Measurements from ENCODE around the gene MN1.

MN1 gene

DNA sequence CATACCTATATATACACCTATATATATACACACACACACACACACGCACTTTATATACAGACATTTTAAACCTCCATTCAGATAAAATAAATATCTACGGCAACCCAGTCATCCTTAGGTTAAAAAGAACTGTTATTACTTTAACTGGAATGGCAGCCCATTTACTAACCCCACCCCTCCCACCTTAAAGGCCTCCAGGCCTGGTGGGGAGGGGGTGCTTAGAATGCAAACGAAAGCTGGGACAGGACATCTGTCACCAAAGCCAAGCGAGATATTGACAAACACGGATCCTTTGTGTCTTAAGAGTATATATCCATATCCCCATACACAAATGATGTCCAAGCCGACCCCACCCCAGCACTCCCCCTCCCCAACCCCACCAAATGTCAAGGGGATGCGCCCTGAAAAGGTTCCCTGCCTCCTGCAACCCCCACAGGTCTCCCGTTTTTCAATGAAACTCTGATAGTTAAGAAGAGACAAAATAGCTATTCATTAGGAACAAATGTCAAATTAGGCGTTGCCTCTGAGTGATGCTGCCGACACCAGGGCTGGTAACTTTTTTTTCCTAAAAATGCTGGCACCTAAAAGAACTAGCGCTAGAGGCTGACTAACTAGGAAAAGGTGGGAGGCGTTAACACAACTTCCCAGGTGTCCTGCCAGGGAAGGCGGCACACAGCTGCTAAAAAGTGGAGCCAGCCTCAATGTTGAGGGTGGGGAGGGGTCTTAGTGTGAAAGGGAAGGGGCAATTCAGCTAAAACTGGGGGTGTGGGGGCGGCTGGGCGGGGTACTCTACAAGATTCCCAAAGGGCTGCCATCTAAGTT is 5.6 kb downstream of the MN1 start:
- Histone ChIP-seq H3K27me3 (ENCODE audit: control insufficient read depth, insufficient read depth, low read length) (peaks cover 35% of the 10 kb centered on the region), H3K4me3 (ENCODE audit: low read length) (no peak overlapping the region), H3K4me1 (ENCODE audit: control insufficient read depth, insufficient read depth, low read length) (peaks cover 11% of the 10 kb centered on the region), H3K9ac (ENCODE audit: low read length) (no peak overlapping the region), H3K36me3 (ENCODE audit: control insufficient read depth, insufficient read depth, low read length) (no peaks in the 10 kb centered on the region), H3K9me3 (ENCODE audit: control insufficient read depth, low read length) (no peaks in the 10 kb centered on the region)

DNA sequence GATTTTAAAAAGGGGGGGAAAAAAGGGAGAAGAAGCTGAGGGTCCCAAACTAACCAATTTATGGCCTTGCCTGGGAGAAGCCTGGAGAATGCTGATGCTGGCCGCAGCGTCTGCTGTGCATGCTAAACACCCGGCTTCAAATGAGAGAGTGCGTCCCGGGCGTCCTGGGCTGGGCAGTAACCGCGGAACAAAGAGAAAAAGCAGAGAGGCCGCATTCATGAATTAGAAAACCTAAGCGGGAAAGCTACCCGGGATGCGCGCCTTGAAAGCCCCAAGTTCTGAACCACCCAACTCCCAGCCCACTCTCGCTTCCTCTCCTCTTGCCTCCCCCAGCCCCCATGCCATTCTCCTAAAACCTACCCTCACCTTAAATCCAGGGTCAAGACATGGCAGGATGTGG is 6.5 kb downstream of the MN1 start:
- H3K27me3 ChIP-seq (ENCODE audit: control insufficient read depth, insufficient read depth, low read length), result peaks cover 27% of the 10 kb centered on the region
- H3K9ac ChIP-seq (ENCODE audit: low read length), result no peak overlapping the region
- no peaks in the 10 kb centered on the region for H3K9me3 ChIP-seq (ENCODE audit: control insufficient read depth, low read length)
- no peak overlapping the region for H3K4me3 ChIP-seq (ENCODE audit: low read length)
- H3K4me1 ChIP-seq (ENCODE audit: control insufficient read depth, insufficient read depth, low read length), result peaks cover 4% of the 10 kb centered on the region
- no peaks in the 10 kb centered on the region for H3K36me3 ChIP-seq (ENCODE audit: control insufficient read depth, insufficient read depth, low read length)

DNA sequence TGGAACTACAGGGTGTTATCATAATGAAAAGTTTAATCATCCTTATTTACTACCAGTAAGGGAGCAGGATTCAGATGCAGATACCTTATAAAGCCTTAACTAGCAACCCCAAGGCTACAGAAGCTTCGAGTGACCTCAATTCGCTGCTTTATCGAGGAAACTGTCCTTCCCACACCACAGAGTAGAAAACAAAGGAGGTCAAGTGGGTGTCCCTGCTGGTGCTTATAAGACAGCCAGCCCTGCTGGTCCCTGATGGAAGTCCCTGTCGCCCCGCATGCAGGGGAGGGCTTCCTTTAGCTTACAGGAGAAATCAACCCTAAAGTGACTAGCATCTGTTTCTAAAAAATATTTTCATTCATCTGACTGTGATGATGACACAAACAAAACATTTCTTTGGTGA is 7.3 kb downstream of the MN1 start:
- H3K9ac ChIP-seq (ENCODE audit: low read length), result no peak overlapping the region
- no peaks in the 10 kb centered on the region for H3K36me3 ChIP-seq (ENCODE audit: control insufficient read depth, insufficient read depth, low read length)
- peaks cover 20% of the 10 kb centered on the region for H3K27me3 ChIP-seq (ENCODE audit: control insufficient read depth, insufficient read depth, low read length)
- no peaks in the 10 kb centered on the region for H3K9me3 ChIP-seq (ENCODE audit: control insufficient read depth, low read length)
- H3K4me1 ChIP-seq (ENCODE audit: control insufficient read depth, insufficient read depth, low read length), result no peaks in the 10 kb centered on the region
- no peak overlapping the region for H3K4me3 ChIP-seq (ENCODE audit: low read length)

DNA sequence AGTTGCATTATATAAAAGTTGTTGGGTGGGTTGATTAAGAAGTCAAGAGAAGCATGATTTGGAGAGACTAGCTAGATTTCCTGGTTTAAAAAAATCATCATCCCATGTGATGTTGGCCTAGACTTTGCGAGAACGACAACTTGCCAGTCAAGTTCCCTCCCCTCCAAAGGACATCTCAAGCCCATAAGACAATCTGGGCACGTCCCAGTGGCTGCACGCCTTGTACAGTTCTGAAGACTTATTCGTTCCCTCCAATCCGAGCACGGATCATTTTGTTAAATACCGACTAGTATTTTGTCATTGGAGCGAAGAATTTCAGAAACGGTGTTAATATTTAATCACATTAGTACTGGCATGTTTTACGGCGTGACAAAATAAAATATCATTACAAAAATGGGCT is 8.0 kb downstream of the MN1 start:
- H3K4me1 ChIP-seq (ENCODE audit: control insufficient read depth, insufficient read depth, low read length), result no peaks in the 10 kb centered on the region
- H3K9ac ChIP-seq (ENCODE audit: low read length), result no peak overlapping the region
- H3K4me3 ChIP-seq (ENCODE audit: low read length), result no peak overlapping the region
- H3K36me3 ChIP-seq (ENCODE audit: control insufficient read depth, insufficient read depth, low read length), result no peaks in the 10 kb centered on the region
- H3K9me3 ChIP-seq (ENCODE audit: control insufficient read depth, low read length), result no peaks in the 10 kb centered on the region
- peaks cover 17% of the 10 kb centered on the region for H3K27me3 ChIP-seq (ENCODE audit: control insufficient read depth, insufficient read depth, low read length)

GRCh38 chr22:27792452-27793161 is 8.9 kb downstream of the MN1 start:
- Histone ChIP-seq H3K9me3 (ENCODE audit: control insufficient read depth, low read length) (no peaks in the 10 kb centered on the region), H3K4me1 (ENCODE audit: control insufficient read depth, insufficient read depth, low read length) (no peaks in the 10 kb centered on the region), H3K4me3 (ENCODE audit: low read length) (no peak overlapping the region), H3K27me3 (ENCODE audit: control insufficient read depth, insufficient read depth, low read length) (peaks cover 11% of the 10 kb centered on the region), H3K9ac (ENCODE audit: low read length) (no peak overlapping the region), H3K36me3 (ENCODE audit: control insufficient read depth, insufficient read depth, low read length) (no peaks in the 10 kb centered on the region)

GRCh38 chr22:27791859-27792241 is 9.7 kb downstream of the MN1 start:
- Histone ChIP-seq H3K27me3 (ENCODE audit: control insufficient read depth, insufficient read depth, low read length) (peaks cover 3% of the 10 kb centered on the region), H3K36me3 (ENCODE audit: control insufficient read depth, insufficient read depth, low read length) (no peaks in the 10 kb centered on the region), H3K4me1 (ENCODE audit: control insufficient read depth, insufficient read depth, low read length) (no peaks in the 10 kb centered on the region), H3K9ac (ENCODE audit: low read length) (no peak overlapping the region), H3K9me3 (ENCODE audit: control insufficient read depth, low read length) (no peaks in the 10 kb centered on the region), H3K4me3 (ENCODE audit: low read length) (no peak overlapping the region)

GRCh38 chr22:27791159-27791858 is 10.2 kb downstream of the MN1 start:
- Histone ChIP-seq H3K9me3 (ENCODE audit: control insufficient read depth, low read length) (no peaks in the 10 kb centered on the region), H3K9ac (ENCODE audit: low read length) (no peak overlapping the region), H3K4me1 (ENCODE audit: control insufficient read depth, insufficient read depth, low read length) (no peaks in the 10 kb centered on the region), H3K27me3 (ENCODE audit: control insufficient read depth, insufficient read depth, low read length) (no peaks in the 10 kb centered on the region), H3K36me3 (ENCODE audit: control insufficient read depth, insufficient read depth, low read length) (no peaks in the 10 kb centered on the region), H3K4me3 (ENCODE audit: low read length) (no peak overlapping the region)

GRCh38 chr22:27790376-27791158 is 11.0 kb downstream of the MN1 start:
- Histone ChIP-seq H3K27me3 (ENCODE audit: control insufficient read depth, insufficient read depth, low read length) (no peaks in the 10 kb centered on the region), H3K36me3 (ENCODE audit: control insufficient read depth, insufficient read depth, low read length) (no peaks in the 10 kb centered on the region), H3K9me3 (ENCODE audit: control insufficient read depth, low read length) (no peaks in the 10 kb centered on the region), H3K4me3 (ENCODE audit: low read length) (no peak overlapping the region), H3K4me1 (ENCODE audit: control insufficient read depth, insufficient read depth, low read length) (no peaks in the 10 kb centered on the region), H3K9ac (ENCODE audit: low read length) (no peak overlapping the region)

DNA sequence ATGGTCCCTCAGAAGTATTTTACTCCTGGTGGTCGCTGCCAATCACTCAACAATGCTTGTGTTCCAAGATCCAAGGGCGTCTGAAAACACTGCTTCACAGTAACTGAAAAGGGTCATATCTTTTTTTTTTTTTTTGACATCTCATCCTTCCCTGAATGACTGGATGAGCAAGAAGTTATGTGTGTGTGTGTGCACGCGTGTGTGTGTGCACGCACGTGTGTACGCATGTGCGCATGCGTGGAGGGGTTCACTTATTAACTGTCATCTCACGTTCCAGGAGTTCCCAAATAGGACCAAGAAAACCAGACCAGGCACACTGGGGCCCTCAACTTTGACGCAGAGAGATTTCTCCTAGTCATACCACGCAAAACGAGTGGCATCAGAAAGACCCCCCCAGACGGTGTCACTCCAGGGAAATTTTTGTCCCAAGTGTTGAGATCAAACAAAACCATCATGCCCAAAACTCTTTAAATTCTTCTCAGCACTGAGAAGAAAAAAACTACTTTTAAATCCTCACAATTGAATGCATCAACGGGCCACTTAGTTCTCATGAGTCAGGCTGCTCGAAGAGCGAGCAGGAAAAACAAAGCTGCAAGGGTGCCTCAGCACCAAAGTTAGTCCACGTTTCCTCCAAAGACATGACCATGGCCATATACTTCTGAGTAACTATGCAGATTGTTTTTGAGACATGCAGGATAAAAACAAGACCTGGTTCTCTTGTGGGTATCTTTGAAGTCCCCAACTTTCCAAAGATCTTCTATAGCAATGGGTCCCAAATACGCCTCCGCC is 12.9 kb downstream of the MN1 start:
- Histone ChIP-seq H3K4me1 (ENCODE audit: control insufficient read depth, insufficient read depth, low read length) (no peaks in the 10 kb centered on the region), H3K9me3 (ENCODE audit: control insufficient read depth, low read length) (no peaks in the 10 kb centered on the region), H3K4me3 (ENCODE audit: low read length) (no peak overlapping the region), H3K36me3 (ENCODE audit: control insufficient read depth, insufficient read depth, low read length) (no peaks in the 10 kb centered on the region), H3K9ac (ENCODE audit: low read length) (no peak overlapping the region), H3K27me3 (ENCODE audit: control insufficient read depth, insufficient read depth, low read length) (no peaks in the 10 kb centered on the region)

DNA sequence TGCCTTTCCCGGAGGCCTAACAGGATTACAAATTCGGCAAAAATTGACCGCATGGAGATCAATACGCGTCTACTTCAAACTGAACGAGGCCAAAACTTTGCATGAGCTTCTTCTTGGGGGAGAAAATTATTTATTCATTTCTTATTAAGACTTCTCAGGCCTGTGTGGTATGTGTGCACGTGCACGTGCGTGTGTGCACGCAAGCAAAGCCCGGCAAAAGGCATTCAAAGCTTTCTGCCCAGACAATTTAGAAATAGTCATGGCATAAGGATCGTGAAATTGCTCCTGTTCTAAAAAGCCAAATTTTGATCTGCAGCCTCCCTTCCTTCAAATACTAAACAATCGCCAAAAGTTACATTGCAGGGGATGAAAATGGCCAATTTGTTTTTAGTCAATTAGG is 14.6 kb downstream of the MN1 start:
- Histone ChIP-seq H3K9me3 (ENCODE audit: control insufficient read depth, low read length) (no peaks in the 10 kb centered on the region), H3K27me3 (ENCODE audit: control insufficient read depth, insufficient read depth, low read length) (no peaks in the 10 kb centered on the region), H3K36me3 (ENCODE audit: control insufficient read depth, insufficient read depth, low read length) (no peaks in the 10 kb centered on the region), H3K4me3 (ENCODE audit: low read length) (no peak overlapping the region), H3K4me1 (ENCODE audit: control insufficient read depth, insufficient read depth, low read length) (no peaks in the 10 kb centered on the region), H3K9ac (ENCODE audit: low read length) (no peak overlapping the region)

GRCh38 chr22:27786291-27786932 is 15.1 kb downstream of the MN1 start:
- Histone ChIP-seq H3K9ac (ENCODE audit: low read length) (no peak overlapping the region), H3K9me3 (ENCODE audit: control insufficient read depth, low read length) (no peaks in the 10 kb centered on the region), H3K27me3 (ENCODE audit: control insufficient read depth, insufficient read depth, low read length) (no peaks in the 10 kb centered on the region), H3K4me3 (ENCODE audit: low read length) (no peak overlapping the region), H3K4me1 (ENCODE audit: control insufficient read depth, insufficient read depth, low read length) (no peaks in the 10 kb centered on the region), H3K36me3 (ENCODE audit: control insufficient read depth, insufficient read depth, low read length) (no peaks in the 10 kb centered on the region)
